GM21367 (cell line): Measurements from ENCODE around the gene ROR1.

Experiments
- ATAC-seq: cut with Tn5 transposase; IDR thresholded peaks from one replicate; pipeline ENCODE4 v1.9.1; 2021; ENCODE audit not compliant: unreplicated experiment

ROR1 gene

DNA sequence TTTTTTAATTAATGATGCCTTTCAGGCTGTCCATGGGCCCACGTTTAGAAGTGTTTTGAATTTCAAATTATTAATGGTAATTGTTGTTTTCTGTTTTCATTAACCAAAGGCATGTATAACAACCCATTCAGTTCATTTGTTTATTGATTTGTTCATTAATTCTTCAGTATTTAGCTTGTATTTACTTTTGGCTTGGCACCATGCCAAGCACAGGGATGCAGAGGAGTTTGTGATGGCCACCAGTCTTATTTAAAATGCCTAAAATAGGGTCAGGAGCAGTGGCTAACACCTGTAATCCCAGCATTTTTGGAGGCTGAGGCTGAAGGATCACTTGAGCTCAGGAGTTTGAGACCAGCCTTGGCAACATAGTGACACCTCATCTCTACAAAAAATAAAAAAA, 75.3 kb downstream of the ROR1 start:
- ATAC-seq: no peak

DNA sequence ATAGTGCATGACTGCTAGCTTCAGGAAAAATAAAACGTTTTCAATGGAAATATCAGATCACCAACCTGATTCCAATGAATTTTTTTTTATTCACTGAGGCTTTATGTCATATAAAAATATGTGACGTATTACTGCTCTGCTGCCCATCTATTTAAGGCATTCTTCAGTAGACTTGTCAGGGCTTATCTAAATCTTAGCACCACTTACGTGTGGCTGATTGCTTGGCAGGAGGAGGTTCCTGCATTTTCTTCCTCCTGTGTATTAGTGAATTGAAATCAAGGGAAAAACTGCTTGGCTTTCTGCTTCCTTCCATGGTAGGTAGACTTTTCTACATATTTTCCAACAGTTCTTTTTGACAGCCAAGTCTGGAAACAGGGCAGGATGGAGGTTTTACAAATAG, 80.3 kb downstream of the ROR1 start:
- ATAC-seq: no peak

DNA sequence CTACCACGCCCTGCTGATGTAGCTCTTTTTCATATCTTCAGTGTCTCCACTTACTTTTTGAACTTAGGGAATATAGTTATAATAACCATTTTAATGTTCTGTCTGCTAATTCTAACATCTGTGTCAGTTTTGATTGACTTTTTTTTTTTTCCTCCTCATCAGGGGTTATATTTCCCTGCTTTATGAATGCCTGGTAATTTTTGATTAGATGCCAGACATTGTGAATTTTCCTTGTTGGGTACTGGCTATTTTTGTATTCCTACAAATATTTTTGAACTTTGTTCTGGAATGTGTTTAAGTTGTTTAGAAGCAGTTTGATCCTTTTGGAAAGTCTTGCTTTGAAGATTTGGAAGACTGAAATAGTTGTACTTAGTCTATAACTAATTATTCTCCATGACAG, 82.1 kb downstream of the ROR1 start:
- no peak for ATAC-seq

DNA sequence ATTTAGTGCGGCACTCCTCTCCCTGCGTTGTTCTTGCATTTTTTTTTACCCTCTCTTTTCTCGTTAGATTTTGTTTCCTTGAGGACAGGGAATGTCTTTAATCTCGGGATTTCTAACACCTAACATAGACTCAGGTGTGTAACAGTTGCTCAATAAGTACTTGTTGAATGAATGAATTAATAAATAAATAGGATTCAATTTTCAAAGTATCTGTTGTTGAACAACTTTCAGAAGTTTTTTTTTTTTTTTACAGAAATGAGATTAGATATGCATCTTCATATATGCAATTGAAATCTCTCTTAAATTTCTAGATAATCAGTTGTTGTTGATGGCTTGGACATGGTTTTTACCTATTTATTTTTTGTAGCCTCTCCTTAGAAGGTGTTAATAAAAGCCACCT, 83.1 kb downstream of the ROR1 start:
- ATAC-seq: no peak

DNA sequence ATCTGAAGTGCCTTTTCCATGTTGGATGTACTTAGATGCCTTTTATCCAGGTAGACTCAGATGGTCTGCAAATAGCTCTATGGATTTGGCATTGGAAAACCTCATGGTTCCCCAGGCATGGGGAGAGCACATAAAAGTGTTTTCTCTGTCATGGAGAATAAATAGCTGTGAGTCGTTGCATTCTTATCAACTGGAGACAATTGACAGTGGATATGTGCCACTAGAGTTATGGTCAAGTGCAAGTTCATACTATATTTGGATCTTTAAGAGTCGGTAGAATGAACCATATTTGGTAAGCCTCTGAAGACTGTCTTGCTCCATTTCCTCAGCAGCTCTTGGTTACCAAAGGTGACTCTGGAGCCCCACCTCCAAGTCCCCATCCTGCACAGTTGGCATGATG, 83.7 kb downstream of the ROR1 start:
- ATAC-seq: no peak

DNA sequence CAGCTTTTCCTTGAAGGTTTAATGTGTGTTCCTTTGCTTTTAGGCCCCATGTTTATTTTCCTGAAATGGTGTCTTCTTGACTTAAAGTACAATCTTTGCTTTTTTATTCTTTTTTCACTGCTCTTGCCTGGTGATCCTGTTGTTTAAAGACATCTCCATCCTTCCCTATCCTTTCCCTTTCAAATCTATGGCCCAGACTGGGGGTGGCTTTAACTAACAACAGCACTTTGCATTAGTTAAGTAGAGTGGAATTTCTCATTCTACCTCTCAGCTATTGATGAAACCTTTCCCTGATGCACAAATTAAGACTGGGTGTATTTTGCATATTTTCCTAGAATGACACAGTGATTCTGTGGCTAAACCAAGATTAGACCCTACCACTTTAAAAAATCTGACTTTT, 84.3 kb downstream of the ROR1 start:
- no peak for ATAC-seq

DNA sequence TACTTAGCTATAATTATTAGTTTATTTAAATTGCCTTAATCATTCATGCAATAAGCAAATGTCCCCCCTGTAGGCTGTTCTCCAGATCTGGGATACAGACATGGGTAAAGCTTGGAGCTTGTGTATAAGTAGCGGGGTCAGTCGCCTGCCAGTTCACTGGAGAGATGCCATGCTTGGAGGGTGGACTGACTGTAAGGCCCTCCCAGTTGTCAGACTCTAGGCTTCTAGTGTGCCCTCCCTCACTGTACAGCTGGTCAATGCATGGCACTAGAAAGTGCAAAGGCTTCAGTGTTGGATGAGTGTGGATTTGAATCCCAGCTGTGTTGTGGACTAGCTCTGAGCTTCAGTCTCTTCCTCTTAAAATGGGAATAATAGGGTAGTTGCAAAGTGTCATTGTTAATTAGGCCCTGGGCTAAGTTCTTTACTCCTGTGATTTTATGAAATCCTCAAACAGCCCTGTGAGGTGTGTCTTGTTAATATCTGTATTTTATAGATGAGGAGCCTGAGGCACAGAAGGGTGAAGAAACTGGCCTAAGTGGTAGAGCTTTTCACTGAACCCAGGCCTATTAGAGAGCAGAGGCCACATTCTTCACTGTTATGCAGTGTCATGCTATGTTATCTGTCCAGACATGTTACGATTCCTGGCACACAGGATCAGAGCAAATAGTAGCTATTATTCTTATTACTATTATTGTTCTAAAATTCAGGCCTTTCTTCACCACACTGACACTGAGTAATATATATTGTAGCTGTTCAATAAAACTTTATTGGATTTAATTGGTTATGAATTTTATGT, 85.9 kb downstream of the ROR1 start:
- no peak for ATAC-seq

DNA sequence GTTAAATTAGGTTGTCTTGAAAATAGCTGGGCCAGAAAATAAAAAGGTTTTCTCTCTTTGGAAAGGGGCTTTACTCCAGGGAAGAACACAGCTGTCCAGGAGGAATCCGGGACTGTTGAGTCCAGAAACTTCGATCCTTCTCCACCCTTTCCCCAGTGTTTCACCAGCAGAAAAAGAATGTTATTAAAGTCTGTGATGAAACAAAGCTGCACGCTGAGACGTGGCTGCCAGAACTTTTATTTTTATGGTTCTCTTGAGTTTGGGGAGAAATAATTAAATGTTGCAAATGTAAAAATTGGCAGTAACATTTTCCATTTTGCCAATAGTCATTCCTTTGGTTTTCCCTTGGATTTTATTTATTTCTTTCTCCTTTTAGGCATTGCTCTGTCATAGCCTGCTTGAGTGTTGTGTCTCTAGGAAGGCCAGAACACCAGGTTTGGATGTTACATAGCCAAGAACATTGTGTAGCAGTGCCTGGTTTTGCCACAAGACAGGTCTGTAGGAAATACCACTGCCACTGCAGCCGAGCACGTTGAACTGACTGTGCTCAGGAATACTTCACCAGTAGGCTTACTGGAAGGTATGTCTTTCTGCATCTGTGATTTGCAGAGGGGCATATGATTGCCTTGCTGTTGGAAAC, 87.4 kb downstream of the ROR1 start:
- no peak for ATAC-seq

DNA sequence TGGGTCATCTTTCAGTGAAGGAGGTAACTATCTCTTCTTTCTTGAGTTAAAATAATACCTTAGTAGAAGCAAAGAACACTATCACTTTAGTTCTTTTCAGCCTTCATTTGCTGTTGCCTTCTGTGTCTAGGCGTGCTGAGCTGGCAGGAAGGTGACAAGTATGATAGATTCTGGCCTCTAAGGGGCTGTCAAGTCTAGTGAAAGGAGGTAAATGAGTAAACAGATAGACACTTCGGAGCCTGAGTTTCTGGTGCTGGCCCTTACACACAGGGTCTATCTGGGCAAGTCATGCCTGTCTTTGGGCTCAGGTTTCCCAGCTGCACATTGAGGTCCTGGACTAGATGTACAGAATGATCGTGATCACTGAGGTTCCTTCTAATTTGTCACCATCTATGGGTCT, 89.3 kb downstream of the ROR1 start:
- no peak for ATAC-seq

DNA sequence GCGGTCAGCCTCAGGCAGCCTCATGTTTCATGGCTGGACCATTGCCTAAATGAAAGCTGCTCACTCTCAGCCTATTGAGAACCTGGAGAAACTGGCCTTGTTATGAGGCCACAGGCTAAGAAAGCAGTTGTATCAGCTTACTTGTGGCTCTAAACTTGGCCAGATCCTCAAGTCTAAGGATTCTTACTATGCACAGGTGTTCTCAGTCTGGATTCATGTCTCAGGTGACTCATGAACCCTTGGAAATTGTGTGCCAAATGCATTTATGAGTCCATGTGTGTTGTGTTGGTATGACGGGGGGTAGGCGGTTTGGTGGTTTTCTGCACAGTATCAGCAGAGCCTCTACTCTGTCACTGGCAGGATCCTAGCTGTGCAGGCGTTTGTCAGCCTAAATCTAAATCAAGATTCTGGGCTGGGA, 90.4 kb downstream of the ROR1 start:
- no peak for ATAC-seq

DNA sequence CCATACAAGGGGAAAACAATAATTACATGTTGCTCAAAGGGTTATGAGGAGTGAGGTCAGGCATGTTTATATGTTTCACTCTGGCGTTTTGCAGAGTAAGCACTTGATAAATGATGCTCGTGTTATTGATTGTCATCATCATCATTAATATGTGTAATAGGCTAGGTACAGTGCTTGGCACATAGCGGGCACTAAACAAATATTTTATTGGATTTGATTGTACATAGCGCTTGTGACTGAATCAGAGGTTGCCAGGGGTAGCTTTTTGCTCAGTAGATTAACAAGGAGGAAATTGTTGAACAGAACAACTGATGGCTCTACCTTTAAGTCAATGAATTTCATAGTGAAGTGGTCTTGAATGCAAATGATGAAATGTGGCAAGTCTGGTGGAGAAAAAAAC, 91.7 kb downstream of the ROR1 start:
- no peak for ATAC-seq

DNA sequence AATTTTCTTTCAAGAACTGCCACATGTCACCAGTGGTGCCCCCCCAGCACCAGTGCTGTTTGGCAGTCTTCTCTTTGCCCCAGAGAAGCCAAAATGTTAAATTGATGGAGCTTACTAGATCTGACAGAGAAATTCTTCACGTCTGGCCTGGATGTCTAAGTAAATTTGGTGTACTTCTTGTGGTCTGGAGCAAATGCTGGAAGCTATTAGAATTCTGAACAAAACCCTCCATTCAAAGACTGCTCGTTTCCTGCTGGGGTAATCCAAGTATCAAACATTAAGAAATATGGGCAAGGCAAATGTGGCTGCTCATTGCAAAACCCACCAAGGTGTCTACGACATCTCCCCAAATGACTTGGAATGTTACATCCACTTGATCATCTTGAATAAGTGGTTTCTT, 92.3 kb downstream of the ROR1 start:
- no peak for ATAC-seq

DNA sequence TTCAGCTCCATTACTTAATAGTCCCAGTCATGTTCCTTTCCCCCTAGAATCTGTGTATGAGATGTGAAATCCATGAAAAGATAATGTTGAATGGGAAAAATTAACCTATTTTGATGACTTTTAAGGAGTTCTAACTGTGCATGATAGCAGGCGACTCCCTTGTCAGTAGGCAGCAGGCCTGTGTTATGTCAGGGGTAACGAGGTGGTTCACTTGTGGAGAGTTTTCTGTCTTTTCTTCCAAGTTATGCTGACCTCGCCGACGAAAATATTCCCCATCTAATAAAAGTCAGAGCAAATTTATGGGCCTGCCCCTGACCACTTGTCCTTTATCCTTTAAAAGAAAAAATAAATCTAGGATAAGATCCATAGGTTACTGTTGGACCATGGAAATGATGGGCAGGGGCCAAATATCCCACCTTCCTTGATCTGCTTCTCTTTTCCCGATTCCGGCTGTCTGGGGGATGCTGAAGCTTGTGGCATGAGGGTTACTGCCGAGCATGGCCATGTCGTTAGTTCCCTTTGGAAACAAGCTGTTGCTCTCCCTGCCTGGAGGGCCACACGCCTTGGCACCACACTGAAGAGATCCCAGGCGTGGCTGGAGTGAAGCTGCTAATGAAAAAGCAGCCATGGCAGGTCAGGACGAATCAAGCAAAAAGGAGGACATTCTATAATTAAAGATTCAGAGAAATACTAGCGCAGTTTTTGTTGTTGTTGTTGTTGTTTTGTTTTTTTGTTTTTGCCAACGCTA, 93.8 kb downstream of the ROR1 start:
- no peak for ATAC-seq

DNA sequence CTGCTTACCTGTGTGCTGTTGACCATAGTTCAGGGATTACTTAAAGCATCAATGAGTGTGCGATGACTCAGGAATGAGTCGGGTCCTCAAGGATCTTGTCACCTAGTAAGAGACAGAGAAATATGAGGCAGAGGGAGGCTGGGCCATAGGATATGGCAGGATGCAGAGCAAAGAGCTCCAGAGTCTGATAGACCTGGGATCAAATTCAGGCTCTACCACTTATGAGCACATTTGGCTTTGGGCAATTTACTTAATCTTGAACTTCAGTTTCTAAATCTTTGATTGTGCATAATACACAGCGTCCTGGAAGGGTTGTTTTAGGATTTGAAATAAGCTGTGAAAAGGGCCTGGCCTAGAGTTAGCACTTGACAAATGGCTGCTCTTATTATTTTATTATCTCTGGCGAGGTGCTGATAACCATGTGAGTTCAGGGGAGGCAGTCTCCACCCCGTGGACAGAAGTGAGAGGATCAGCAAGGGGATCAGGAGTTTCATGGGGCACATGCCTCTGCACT, 94.5 kb downstream of the ROR1 start:
- ATAC-seq: no peak

DNA sequence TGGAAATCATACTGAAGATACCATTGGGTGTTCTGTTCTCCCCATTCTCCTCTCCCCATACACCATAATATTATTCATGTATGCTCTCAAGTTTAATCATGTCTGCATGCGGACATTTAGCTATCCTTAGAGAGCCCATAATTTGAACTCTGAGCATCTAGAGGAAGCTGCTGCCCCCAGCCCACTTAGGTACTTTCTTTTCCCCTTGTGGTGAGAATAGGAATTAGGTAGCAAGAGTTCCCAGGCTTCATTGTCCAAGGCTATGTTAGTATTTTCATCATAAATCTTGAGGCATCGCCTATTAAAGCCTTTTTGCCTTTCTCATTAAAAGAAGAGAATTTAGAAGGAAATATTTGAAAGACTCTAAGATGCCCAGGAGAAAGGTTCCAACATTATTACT, 96.3 kb downstream of the ROR1 start:
- no peak for ATAC-seq

DNA sequence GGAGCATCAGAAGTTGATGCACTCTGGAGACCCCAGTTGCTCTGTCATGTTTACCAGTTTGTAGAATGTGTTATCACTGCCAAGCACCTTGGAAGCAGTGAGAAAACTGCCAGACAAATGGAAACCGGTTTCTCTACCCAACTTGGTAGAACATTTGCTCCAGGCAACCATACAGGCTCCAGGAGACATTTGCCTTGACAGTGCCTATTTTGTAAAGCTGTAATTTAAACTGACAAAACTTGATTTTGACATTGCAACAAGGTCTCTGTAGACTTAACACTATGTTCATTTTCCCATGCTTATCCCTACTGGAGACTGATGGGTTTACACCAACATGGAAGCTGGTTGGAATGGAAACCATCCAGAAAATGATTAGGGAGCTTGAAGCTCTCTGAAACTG, 97.6 kb downstream of the ROR1 start:
- ATAC-seq: no peak

DNA sequence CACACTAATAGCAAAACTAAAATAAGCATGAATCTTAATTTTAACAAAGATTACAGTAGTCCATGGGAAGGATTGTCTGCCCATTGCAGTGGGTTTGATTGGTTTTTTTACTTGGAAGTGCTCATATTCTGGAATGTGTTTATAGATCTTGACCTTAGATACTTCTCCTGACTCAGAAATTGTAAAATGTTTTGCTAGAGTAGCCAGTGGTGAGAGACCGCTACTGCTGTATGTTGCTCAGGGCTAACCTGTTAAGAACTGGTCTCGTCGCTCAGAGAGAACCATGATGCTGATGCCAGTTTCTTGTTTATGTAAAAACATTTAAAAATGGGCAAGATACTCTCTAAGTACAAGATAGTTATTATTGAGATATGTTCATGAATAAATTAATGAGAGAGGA, 99.9 kb downstream of the ROR1 start:
- no peak for ATAC-seq

DNA sequence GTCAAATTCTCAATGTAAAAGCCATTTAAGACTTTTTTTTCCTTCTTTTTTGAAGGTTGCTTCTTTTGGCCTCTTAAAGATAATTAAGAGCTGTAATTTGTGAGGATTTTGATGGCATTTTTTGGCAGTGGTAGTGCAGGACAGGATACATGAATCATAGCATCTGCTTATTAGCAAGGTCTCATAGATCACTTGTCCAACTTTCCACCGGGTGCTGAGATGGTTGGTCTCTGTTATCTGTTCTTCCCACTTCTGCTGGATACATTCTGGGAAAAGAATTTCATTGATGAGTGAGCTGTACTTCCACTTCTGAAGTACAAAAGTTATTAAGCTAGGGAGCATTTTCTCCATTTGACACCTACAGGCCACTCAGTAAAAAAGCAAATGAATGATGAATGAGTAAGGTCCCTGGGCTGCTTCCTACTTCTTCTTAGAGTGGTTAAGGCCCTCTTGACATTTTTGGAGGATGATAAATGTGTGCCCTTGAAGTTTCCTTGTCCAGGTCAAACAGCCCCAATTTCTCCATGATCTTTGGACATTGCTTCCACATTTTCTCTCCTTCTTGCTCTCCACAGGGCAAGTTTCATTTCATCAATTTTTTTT, 100.6 kb downstream of the ROR1 start:
- ATAC-seq: no peak

DNA sequence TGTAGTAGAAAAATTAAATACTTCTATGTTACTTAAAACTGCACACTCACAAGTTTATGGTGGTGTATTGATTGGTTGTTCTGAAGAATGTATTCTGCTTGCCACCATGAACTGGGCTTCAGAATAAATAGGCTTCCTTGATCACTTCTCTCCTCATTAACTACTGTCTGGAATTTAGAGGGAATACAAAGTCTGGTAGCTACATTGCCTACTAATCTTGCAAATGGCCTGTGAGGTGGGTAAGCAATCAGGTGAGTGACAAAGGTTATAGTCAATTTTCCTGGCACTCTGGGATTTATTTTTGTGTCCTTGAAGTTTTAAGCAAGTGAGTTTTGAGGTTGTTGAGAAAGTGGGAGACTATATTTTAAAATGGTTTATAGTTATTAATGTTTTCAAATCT, 101.8 kb downstream of the ROR1 start:
- ATAC-seq: no peak

DNA sequence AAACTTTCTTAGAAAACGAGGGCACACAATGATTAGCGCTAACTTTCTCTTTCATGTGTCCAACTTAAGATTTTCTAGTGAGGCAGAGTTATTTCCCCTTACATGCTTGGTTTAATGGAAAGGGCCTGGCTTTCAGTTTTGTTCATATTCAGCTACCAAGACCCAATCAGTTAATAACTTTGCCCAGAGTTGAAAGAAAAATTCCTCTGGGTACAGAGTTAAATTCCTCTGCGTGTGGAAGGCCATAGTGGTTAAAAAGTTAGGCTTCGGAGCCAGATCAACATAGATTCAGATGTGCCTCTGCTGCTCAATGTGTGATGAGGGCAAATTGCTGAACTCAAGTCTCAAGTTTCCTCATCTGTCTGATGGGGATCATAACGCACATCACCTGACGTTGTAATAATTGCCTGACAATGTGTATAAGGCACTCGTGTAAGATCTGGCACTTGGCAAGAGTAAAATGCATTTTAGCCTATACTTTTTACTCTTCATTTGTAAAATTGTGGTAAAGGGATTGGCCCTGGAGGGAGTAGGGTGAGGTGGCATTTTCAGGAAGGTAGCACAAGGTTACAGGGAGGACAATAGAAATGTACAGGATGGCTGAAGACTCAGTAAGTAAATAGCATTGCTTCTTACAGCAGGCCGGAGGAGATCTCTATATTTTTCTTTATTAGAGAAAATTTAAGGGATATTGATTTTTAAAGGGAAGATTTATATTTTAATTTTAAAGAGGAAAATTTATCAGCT, 103.4 kb downstream of the ROR1 start:
- no peak for ATAC-seq

DNA sequence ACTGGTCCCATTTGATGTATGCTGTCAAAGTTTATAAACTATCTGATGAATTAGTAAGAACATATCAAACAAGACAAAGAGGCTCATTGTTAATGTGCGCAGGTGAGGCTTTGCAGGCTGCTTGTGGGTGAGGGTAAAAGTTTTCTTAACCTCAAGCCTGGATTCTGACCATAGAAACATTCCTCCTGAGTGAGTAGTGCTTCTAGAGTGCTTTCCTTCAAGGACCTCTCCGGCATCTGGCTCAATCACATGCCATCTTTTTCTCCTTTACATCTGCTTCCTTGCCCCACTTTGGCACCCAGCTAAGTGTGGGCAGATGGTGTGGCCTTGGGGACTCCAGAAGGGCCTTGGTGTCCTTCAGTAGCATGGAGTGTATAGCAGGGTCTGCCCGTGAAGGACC, 104.0 kb downstream of the ROR1 start:
- ATAC-seq: no peak
